ENCODE data around the gene FAR2. TPM values are rescaled to one million over a fixed set of nuclear protein-coding genes. Genes with fewer than 3 reads are reported as not detected.

The FAR2 gene
- total RNA-seq, 4 donors from 2014 or later: 0.38 to 8.2 (median 2.6) TPM

DNA sequence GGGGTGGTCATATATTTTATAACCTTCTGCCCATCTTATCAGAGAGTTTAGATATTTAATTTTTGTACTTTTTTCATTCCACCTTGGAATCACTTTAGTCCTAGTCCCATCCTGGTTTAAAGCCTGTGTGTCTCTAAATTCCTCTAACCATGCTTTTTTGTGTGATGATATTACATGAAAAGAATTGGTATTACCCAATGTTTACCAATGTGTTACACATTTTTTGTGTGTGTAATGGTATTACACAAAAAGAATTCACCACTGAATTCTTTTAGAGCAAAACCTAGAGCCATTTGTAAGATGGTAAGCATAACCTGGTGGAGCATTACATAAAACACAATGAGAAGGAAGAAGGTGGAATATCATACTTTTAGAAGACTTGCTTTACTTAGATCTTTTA lies 77.5 kb downstream of the FAR2 start:
- H3K27ac ChIP-seq: no peak overlapping the region
- H3K4me3 ChIP-seq: no peak overlapping the region
- no peaks in the 10 kb centered on the region for H3K36me3 ChIP-seq
- no peaks in the 10 kb centered on the region for H3K9me3 ChIP-seq
- H3K4me1 ChIP-seq: no peaks in the 10 kb centered on the region
- no peaks in the 10 kb centered on the region for H3K27me3 ChIP-seq
- no peak for DNase-seq
- intact Hi-C loops (cut with DNase I): no loop called here
- TF ChIP-seq POLR2A (IDR thresholded peaks at IDR 0.05): no peak
- TF ChIP-seq CTCF (IDR thresholded peaks at IDR 0.05): no peak

GRCh38 chr12:29228474-29229157 lies 79.5 kb downstream of the FAR2 start:
- intact Hi-C loops (cut with DNase I): no loop called here
- Histone ChIP-seq H3K9me3 (no peaks in the 10 kb centered on the region), H3K27ac (no peak overlapping the region), H3K36me3 (no peaks in the 10 kb centered on the region), H3K27me3 (no peaks in the 10 kb centered on the region), H3K4me1 (no peaks in the 10 kb centered on the region), H3K4me3 (no peak overlapping the region)
- no peak for DNase-seq
- TF ChIP-seq CTCF (IDR thresholded peaks at IDR 0.05) (no peak), POLR2A (IDR thresholded peaks at IDR 0.05) (no peak)
- 63 to 76% methylated on average over 9 of the region's 9 CpGs for WGBS, 2 donors

GRCh38 chr12:29229158-29229505 lies 80.1 kb downstream of the FAR2 start:
- no peak for DNase-seq
- no peak overlapping the region for H3K27ac ChIP-seq
- H3K27me3 ChIP-seq: no peaks in the 10 kb centered on the region
- WGBS, 2 donors: 84 to 85% methylated on average over 2 of the region's 2 CpGs
- H3K36me3 ChIP-seq: no peaks in the 10 kb centered on the region
- intact Hi-C loops (cut with DNase I): no loop called here
- TF ChIP-seq POLR2A (IDR thresholded peaks at IDR 0.05) (no peak), CTCF (IDR thresholded peaks at IDR 0.05) (no peak)
- H3K4me1 ChIP-seq: no peaks in the 10 kb centered on the region
- H3K9me3 ChIP-seq: no peaks in the 10 kb centered on the region
- no peak overlapping the region for H3K4me3 ChIP-seq

GRCh38 chr12:29229937-29230336 lies 80.9 kb downstream of the FAR2 start:
- intact Hi-C loops (cut with DNase I): no loop called here
- peaks cover 0 to 6% (median 0%) of the 10 kb centered on the region in 3 donors for H3K4me1 ChIP-seq
- TF ChIP-seq CTCF (IDR thresholded peaks at IDR 0.05) (no peak), POLR2A (IDR thresholded peaks at IDR 0.05) (no peak)
- no peak overlapping the region for H3K4me3 ChIP-seq
- WGBS, 2 donors: 80 to 84% methylated on average over 3 of the region's 3 CpGs
- DNase-seq: no peak
- H3K9me3 ChIP-seq: no peaks in the 10 kb centered on the region
- H3K27ac ChIP-seq: no peak overlapping the region
- no peaks in the 10 kb centered on the region for H3K27me3 ChIP-seq
- no peaks in the 10 kb centered on the region for H3K36me3 ChIP-seq

- intact Hi-C loops (cut with DNase I): no loop called here
Observed at GRCh38 chr12:29230800-29231560, 81.9 kb downstream of the FAR2 start.

More at GRCh38 chr12:29230800-29231560, 81.9 kb downstream of the FAR2 start:
- 62 to 77% methylated on average over 2 of the region's 2 CpGs for WGBS, 2 donors
- no peaks in the 10 kb centered on the region for H3K9me3 ChIP-seq
- H3K36me3 ChIP-seq: no peaks in the 10 kb centered on the region
- no peak overlapping the region for H3K4me3 ChIP-seq
- TF ChIP-seq POLR2A (IDR thresholded peaks at IDR 0.05) (no peak), CTCF (IDR thresholded peaks at IDR 0.05) (no peak)
- no peak overlapping the region for H3K27ac ChIP-seq
- peaks cover 0 to 14% (median 5%) of the 10 kb centered on the region in 3 donors for H3K4me1 ChIP-seq
- no peaks in the 10 kb centered on the region for H3K27me3 ChIP-seq
- DNase-seq: no peak
